GM23338 (cell line): Measurements from ENCODE around the gene FBXL20.

Source experiments
- EZH2 ChIP-seq: fragments of 200-600 bp; sonication (generic); IDR thresholded peaks from one replicate; pipeline ENCODE4 v1.8.0; 2017; ENCODE audit warnings: antibody characterized with exemption, mild to moderate bottlenecking, low read depth; ENCODE audit not compliant: unreplicated experiment
- EZH2phosphoT487 ChIP-seq: fragments of 200-600 bp; sonication (generic); IDR thresholded peaks from one replicate; pipeline ENCODE4 v1.8.1; 2018; ENCODE audit warnings: antibody characterized with exemption; ENCODE audit not compliant: unreplicated experiment
- JUNB ChIP-seq: IDR thresholded peaks from one replicate; pipeline ENCODE4 v1.6.1; 2016; ENCODE audit warnings: antibody characterized with exemption; ENCODE audit not compliant: unreplicated experiment
- NANOG ChIP-seq: IDR thresholded peaks from 2 replicates; pipeline ENCODE4 v1.6.1; 2016; ENCODE audit warnings: antibody characterized with exemption, borderline replicate concordance
- POLR2AphosphoS5 ChIP-seq: IDR thresholded peaks from 2 replicates; pipeline ENCODE4 v1.6.1; 2016; ENCODE audit warnings: antibody characterized with exemption, low read depth
- REST ChIP-seq: IDR thresholded peaks from one replicate; pipeline ENCODE4 v1.6.1; 2018; ENCODE audit warnings: antibody characterized with exemption; ENCODE audit not compliant: unreplicated experiment
- ZNF114 ChIP-seq: fragments of 250-450 bp; sonication (Bioruptor Pico); IDR thresholded peaks from 2 replicates; pipeline ENCODE4 v1.5.0; 2020; ENCODE audit warnings: mild to moderate bottlenecking, moderate library complexity
- TF ChIP-seq, protein P1 (sequence below), 2 experiments: fragments of 200-600 bp in 1 of 2; sonication (generic) in 1 of 2; conservative IDR thresholded peaks; 2 replicates each; pipeline versions ENCODE4 v1.5.1 to v1.6.1; 2016 to 2017; ENCODE audit warnings: antibody characterized with exemption in 2 of 2, low read depth in 2 of 2, mild to moderate bottlenecking in 2 of 2, moderate library complexity in 1 of 2
- TF ChIP-seq, protein P2 (sequence below): IDR thresholded peaks from 2 replicates; pipeline ENCODE4 v1.6.1; 2016; ENCODE audit warnings: antibody characterized with exemption

- no peak for TF ChIP-seq POLR2AphosphoS5
- TF ChIP-seq, protein P1, sequence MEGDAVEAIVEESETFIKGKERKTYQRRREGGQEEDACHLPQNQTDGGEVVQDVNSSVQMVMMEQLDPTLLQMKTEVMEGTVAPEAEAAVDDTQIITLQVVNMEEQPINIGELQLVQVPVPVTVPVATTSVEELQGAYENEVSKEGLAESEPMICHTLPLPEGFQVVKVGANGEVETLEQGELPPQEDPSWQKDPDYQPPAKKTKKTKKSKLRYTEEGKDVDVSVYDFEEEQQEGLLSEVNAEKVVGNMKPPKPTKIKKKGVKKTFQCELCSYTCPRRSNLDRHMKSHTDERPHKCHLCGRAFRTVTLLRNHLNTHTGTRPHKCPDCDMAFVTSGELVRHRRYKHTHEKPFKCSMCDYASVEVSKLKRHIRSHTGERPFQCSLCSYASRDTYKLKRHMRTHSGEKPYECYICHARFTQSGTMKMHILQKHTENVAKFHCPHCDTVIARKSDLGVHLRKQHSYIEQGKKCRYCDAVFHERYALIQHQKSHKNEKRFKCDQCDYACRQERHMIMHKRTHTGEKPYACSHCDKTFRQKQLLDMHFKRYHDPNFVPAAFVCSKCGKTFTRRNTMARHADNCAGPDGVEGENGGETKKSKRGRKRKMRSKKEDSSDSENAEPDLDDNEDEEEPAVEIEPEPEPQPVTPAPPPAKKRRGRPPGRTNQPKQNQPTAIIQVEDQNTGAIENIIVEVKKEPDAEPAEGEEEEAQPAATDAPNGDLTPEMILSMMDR (conservative IDR thresholded peaks at IDR 0.05; ENCODE audit: low read depth in 2 of 2) = no peak
- no peak for TF ChIP-seq EZH2
- no peak for TF ChIP-seq EZH2phosphoT487
- no peak for TF ChIP-seq ZNF114 (CRISPR knock-in tag)
- TF ChIP-seq JUNB = no peak
- TF ChIP-seq, protein P2, sequence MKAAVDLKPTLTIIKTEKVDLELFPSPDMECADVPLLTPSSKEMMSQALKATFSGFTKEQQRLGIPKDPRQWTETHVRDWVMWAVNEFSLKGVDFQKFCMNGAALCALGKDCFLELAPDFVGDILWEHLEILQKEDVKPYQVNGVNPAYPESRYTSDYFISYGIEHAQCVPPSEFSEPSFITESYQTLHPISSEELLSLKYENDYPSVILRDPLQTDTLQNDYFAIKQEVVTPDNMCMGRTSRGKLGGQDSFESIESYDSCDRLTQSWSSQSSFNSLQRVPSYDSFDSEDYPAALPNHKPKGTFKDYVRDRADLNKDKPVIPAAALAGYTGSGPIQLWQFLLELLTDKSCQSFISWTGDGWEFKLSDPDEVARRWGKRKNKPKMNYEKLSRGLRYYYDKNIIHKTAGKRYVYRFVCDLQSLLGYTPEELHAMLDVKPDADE = no peak
- TF ChIP-seq NANOG = no peak
- TF ChIP-seq REST = no peak
Observed at GRCh38 chr17:39357986-39358385, 43.4 kb downstream of the FBXL20 start.
